IPS-18a (cell line): ENCODE measurements around the gene ITPKB.
"Not testable (repeated sequence)": the region's sequence is repeated elsewhere in the genome, so short reads cannot be mapped to it uniquely, and the experiment has no call there.

Experiments
- H3K27ac ChIP-seq: one replicate; pipeline ENCODE4 v1.5.1; 2013; ENCODE audit warnings: low read length
- H3K27me3 ChIP-seq: one replicate; pipeline ENCODE4 v1.6.1; 2013; ENCODE audit warnings: mild to moderate bottlenecking, low read length; ENCODE audit not compliant: control insufficient read depth, insufficient read depth
- H3K36me3 ChIP-seq: one replicate; pipeline ENCODE4 v1.6.1; 2013; ENCODE audit warnings: low read depth, low read length; ENCODE audit not compliant: control insufficient read depth
- H3K4me1 ChIP-seq: one replicate; pipeline ENCODE4 v1.6.1; 2013; ENCODE audit warnings: low read depth, low read length; ENCODE audit not compliant: control insufficient read depth
- H3K4me3 ChIP-seq: one replicate; pipeline ENCODE4 v1.5.1; 2013; ENCODE audit warnings: low read length
- H3K9ac ChIP-seq: one replicate; pipeline ENCODE4 v1.6.1; 2013; ENCODE audit warnings: mild to moderate bottlenecking, low read length, moderate library complexity
- H3K9me3 ChIP-seq: one replicate; pipeline ENCODE4 v1.6.1; 2013; ENCODE audit warnings: low read depth, low read length; ENCODE audit not compliant: control insufficient read depth

The ITPKB gene

DNA sequence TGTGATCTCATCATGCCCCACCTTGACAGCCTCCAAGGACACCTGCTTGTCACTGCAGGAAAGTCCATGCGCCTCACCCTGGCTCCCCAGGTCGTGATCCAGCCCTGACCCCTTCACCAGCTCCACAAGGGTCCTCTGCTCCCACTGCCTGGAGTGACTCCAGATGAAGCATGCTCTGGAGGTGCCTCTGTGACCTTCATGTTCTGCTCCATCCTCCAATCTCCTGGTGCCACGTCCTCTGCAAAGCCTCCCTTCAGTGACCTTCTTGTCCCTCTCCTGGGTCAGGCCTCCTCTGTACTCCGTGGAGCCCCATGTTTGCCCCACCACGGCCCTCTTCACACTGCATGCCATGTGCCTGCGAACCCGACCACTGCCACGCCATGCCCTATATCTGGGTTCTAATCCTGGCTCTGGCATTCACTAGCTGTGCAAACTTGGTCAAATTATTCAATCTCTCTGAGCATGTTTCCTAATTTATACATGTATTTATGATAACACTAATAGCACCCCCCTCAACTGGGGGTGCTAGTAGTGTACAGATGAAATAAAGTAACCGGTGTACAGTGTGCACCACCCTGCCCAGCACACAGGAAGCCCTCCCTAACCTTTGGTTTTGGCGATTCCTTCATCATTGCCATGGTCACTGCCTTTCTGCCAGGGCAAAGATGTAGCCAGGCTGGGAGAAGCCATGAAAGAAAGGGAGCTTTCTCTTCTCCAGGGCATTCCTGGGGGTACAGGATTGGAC, 113.1 kb downstream of the ITPKB start:
- Histone ChIP-seq H3K27me3 (peaks cover 19% of the 10 kb centered on the region), H3K4me3 (no peak overlapping the region), H3K36me3 (no peaks in the 10 kb centered on the region), H3K4me1 (no peaks in the 10 kb centered on the region), H3K27ac (no peak overlapping the region), H3K9ac (no peak overlapping the region), H3K9me3 (no peaks in the 10 kb centered on the region)

DNA sequence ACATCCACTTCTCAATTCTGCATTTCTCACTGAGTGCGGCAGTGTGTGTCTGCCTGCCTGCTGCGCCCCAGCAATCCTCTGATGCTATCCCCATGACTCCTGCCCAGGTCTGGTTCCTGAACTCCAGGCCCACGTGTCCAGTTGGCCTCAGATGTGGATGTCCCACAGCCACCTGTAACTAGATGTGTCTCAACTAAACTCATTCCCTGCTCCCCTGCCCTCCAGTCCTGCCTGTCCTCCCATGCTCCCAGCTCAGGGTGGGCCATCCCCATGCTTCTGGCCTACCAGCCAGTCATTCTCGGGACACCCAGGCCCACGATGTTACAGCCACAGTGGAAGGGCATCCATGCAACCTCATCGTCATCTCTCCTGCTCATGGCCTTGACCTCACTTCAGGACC, 113.8 kb downstream of the ITPKB start:
- peaks cover 19% of the 10 kb centered on the region for H3K27me3 ChIP-seq
- H3K4me3 ChIP-seq: no peak overlapping the region
- H3K36me3 ChIP-seq: no peaks in the 10 kb centered on the region
- H3K9me3 ChIP-seq: no peaks in the 10 kb centered on the region
- no peak overlapping the region for H3K9ac ChIP-seq
- no peaks in the 10 kb centered on the region for H3K4me1 ChIP-seq
- no peak overlapping the region for H3K27ac ChIP-seq

DNA sequence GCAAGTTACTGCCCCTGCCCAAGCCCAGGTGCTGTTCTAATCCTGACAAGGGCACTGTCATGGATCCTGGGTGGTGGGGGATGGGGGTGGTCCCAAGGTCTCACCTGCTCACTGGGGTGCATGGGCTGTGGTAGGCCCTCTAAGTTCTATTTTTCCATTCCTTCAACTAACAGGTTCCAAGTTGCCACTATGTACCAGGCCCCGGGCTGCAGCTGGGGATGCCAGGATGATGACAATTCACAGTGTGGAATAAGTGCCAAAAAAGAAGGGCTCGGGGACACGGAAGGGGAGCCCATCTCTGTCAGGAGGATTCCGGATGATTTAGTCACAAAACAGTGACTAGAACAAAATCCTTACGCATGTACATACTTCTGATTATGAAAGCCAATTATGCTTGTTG, 114.6 kb downstream of the ITPKB start:
- Histone ChIP-seq H3K27me3 (peaks cover 19% of the 10 kb centered on the region), H3K9me3 (no peaks in the 10 kb centered on the region), H3K4me3 (no peak overlapping the region), H3K9ac (no peak overlapping the region), H3K27ac (no peak overlapping the region), H3K36me3 (no peaks in the 10 kb centered on the region), H3K4me1 (no peaks in the 10 kb centered on the region)

DNA sequence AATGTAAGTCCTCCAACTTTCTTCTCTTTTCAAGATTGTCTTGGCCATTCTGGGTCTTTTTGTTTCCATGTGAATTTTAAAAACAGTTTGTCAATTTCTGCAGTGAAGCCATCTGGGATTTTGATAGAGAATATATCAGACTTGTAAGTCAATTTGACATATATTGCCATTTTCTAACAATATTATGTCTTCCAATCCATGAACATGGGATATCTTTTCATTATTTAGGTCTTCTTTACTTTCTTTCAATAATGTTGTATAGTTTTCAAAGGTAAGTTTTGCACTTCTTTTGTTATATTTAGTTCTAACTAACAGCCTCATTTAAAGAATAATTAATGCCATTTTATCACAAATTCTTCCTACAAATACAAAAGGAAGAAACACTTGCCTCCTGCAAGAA, 117.1 kb downstream of the ITPKB start:
- H3K9me3 ChIP-seq: no peaks in the 10 kb centered on the region
- H3K9ac ChIP-seq: no peak overlapping the region

DNA sequence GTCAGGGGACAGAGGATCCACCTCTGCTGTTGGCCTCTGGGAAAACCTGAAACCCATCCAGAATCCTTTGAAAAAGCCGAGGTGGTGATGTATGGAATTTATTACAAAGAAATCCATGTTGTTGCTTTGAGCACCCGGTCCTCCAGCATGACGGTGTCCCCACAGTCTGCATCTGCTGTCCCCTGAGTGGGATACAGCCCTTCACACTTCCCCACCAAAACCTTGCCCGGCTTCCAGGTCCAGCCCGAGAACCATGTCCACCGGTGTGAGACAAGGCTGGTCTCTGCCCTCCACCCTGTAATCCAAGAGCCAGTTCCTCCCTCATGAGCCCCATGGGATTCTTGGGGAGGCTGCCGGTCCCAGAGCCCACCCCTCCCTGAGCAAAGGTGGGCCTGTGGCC, 120.1 kb downstream of the ITPKB start:
- Histone ChIP-seq H3K27me3 (no peaks in the 10 kb centered on the region), H3K27ac (no peak overlapping the region), H3K4me3 (no peak overlapping the region), H3K9me3 (no peaks in the 10 kb centered on the region), H3K4me1 (no peaks in the 10 kb centered on the region), H3K36me3 (no peaks in the 10 kb centered on the region), H3K9ac (no peak overlapping the region)

More for the DNA sequence above, 117.1 kb downstream of the ITPKB start:
- H3K27me3 ChIP-seq: peaks cover 11% of the 10 kb centered on the region
- no peaks in the 10 kb centered on the region for H3K36me3 ChIP-seq
- no peak overlapping the region for H3K27ac ChIP-seq
- no peaks in the 10 kb centered on the region for H3K4me1 ChIP-seq
- no peak overlapping the region for H3K4me3 ChIP-seq

DNA sequence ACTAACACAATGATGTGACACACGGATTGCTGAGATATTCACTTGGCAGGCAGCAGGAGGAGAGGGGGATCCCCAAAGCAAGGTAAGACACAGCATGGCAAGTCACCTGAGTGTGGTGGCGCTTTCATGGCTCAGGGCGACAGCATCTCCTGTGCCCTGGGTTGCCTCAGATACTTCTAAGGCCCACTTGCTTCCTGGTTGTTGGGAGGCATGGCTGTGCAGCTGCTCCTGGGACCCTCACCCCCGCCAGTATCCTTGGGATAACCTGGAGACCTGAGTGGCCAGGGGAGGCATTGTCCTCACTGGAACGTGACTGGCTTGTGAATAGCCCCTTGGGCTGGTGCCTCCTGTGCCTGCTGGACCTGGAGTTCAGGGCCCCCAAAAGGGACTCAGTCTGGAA, 120.7 kb downstream of the ITPKB start:
- H3K27me3 ChIP-seq: no peaks in the 10 kb centered on the region
- H3K4me1 ChIP-seq: no peaks in the 10 kb centered on the region
- no peak overlapping the region for H3K9ac ChIP-seq
- H3K9me3 ChIP-seq: no peaks in the 10 kb centered on the region
- no peak overlapping the region for H3K4me3 ChIP-seq
- no peaks in the 10 kb centered on the region for H3K36me3 ChIP-seq
- no peak overlapping the region for H3K27ac ChIP-seq

DNA sequence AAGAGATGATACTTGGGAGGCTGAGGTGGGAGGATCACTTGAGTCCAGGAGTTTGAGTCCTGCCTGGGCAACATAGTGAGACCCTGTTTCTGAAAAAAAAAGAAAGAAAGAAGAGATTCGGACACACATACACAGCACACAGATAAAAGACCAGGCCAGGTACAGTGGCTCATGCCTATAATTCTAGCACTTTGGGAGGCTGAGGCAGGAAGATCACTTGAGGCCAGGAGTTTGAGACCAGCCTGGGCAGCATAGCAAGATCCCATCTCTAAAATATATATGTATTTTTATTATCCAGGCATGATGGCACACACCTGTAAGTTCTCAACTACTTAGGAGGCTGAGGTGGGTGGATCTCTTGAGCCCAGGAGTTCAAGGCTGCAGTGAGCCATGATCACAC, 121.4 kb downstream of the ITPKB start:
- H3K27me3 ChIP-seq, H3K36me3 ChIP-seq, H3K4me1 ChIP-seq, H3K9me3 ChIP-seq, H3K27ac ChIP-seq, H3K9ac ChIP-seq, H3K4me3 ChIP-seq: not testable (repeated sequence)

DNA sequence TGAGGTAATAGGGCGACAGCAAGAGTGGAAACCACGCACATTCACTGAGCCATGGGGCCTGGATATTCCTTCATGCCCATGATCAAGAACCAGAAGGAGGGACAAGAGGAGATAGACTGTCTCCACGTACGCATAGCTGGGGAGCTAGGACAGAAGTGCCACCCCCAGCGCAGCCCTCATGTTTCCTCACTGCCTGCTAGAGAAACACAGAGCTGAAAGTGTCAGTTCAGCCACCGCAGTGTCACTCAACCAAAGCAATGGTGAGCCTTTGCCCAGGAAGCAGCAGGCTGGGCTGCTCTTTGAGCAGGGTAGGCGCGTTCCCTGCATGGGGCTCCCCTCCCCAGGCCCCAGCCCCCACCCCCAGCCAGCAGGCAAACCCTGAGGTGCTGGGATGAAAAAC, 122.0 kb downstream of the ITPKB start:
- H3K36me3 ChIP-seq: no peaks in the 10 kb centered on the region
- H3K4me1 ChIP-seq: no peaks in the 10 kb centered on the region
- H3K4me3 ChIP-seq: no peak overlapping the region

DNA sequence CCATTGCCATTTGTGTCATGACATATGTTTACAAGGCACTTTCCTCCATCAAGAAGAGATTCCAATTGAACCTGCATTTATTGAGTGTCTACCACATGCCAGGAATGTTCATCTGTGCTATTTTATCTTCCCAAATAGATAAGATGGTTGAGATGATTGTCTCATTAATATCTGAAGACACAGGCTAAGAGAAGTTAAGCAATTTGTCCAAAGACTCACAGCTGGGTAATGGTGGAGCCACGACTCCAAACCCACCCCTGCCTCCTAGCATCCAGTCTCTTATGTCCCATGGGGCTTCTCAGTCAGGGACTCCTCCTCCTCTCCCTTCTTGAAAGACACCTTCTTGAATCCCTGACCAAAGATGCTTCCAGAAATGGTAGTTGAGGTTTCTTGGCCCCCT, 122.4 kb downstream of the ITPKB start:
- H3K9me3 ChIP-seq: no peaks in the 10 kb centered on the region
- no peak overlapping the region for H3K27ac ChIP-seq
- H3K4me3 ChIP-seq: no peak overlapping the region
- H3K9ac ChIP-seq: no peak overlapping the region
- no peaks in the 10 kb centered on the region for H3K36me3 ChIP-seq
- no peaks in the 10 kb centered on the region for H3K27me3 ChIP-seq
- H3K4me1 ChIP-seq: no peaks in the 10 kb centered on the region

More for the DNA sequence above, 122.0 kb downstream of the ITPKB start:
- no peak overlapping the region for H3K27ac ChIP-seq
- no peak overlapping the region for H3K9ac ChIP-seq
- no peaks in the 10 kb centered on the region for H3K9me3 ChIP-seq
- H3K27me3 ChIP-seq: no peaks in the 10 kb centered on the region

DNA sequence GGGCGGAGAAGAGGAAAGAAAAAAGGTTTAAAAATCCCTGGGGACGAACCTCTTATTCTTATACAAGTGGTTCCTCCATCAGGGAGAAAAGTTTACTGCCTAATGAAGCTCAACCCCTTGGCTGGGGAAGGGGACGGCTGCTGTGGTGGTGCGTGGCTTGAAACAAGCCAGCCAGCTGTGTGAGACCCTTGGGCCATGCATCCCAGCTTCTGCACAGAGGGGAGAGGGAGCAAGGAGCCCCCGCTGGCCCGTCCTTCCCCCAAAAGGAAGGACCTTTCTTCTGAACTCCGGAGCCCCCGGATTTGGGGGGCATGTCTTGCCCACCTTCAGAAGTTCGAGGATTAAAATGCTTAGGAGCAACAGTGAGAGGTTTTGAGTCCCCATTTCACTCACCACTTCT, 123.2 kb downstream of the ITPKB start:
- H3K9ac ChIP-seq: no peak overlapping the region
- no peak overlapping the region for H3K4me3 ChIP-seq
- H3K9me3 ChIP-seq: no peaks in the 10 kb centered on the region
- H3K27me3 ChIP-seq: no peaks in the 10 kb centered on the region
- no peaks in the 10 kb centered on the region for H3K36me3 ChIP-seq
- H3K4me1 ChIP-seq: no peaks in the 10 kb centered on the region
- no peak overlapping the region for H3K27ac ChIP-seq

DNA sequence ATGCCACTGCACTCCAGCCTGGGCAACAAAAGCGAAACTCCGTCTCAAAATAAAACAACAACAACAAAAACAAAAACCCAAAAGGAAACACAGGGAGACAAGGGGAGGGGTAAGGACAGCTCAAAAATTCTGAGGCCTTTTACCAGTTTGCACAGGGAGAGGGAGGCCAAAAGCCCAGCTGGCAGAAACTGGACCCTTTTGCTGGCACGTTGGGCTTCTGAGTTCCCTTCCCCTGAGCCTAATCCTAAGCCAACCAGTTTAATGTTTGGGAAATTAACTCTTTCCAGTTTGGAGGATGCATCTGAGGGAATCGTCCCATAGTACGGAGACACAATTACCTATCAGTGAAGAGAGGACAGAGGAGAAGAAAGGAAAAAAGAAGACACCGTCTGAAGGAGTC, 127.1 kb downstream of the ITPKB start:
- H3K9me3 ChIP-seq, H3K4me3 ChIP-seq, H3K27me3 ChIP-seq, H3K9ac ChIP-seq, H3K4me1 ChIP-seq, H3K27ac ChIP-seq, H3K36me3 ChIP-seq: not testable (repeated sequence)

DNA sequence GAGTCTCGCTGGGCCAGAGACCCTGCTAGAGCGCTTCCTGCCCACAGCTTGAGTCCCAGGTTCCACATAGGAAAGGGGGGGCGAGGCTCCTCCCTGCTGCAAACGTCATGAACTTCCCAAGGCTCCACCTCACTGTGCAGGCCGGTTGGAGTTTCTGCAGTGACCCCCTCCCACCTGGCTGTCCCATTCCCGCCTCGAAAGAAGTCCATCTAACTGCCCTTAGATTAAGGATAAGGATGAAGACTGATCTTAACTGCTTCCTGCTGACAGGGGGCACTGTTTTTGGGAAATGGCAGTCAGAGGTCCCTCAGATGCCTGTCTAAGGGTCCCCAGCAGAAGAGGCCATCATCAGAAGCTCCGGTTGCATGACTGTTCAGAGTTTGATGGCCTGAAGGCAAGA, 127.8 kb downstream of the ITPKB start:
- H3K27me3 ChIP-seq: no peaks in the 10 kb centered on the region
- no peaks in the 10 kb centered on the region for H3K36me3 ChIP-seq
- no peak overlapping the region for H3K9ac ChIP-seq
- H3K4me1 ChIP-seq: peaks cover 5% of the 10 kb centered on the region
- no peaks in the 10 kb centered on the region for H3K9me3 ChIP-seq
- no peak overlapping the region for H3K4me3 ChIP-seq
- no peak overlapping the region for H3K27ac ChIP-seq
